CD4-positive, alpha-beta memory T cell (primary cell): Measurements from ENCODE around the gene RFFL. TPM values are rescaled to one million over a fixed set of nuclear protein-coding genes. Genes with fewer than 3 reads are reported as not detected.
A peak's percentile ranks its signal among the peaks of the same experiment; 100 is the strongest.

Experiments
- CTCF ChIA-PET: fragments of 350-600 bp; sonication (Branson Sonifier 250); formaldehyde crosslinking; loops from one replicate; lab custom pipeline; 2021; ENCODE audit warnings: inconsistent platforms; ENCODE audit not compliant: partially characterized antibody; lab: Charles Lee
- POLR2A ChIA-PET: fragments of 350-600 bp; sonication (Branson Sonifier 250); formaldehyde crosslinking; loops from one replicate; lab custom pipeline; 2021; ENCODE audit not compliant: partially characterized antibody; lab: Charles Lee
- DNase-seq, 5 donors: peaks; one replicate each; pipeline versions ENCODE4 v3.0.0 to v3.0.0-alpha.2; 2020 to 2022; ENCODE audit warnings: mixed read lengths in 1 of 5
- H3K27ac ChIP-seq: one replicate; pipeline ENCODE4 v1.7.0; 2013; ENCODE audit warnings: low read depth, low read length
- H3K27me3 ChIP-seq: 2 replicates; pipeline ENCODE4 v1.7.0; 2013; ENCODE audit warnings: mild to moderate bottlenecking, low read length, moderate library complexity; ENCODE audit not compliant: insufficient read depth
- H3K36me3 ChIP-seq: 2 replicates; pipeline ENCODE4 v1.7.0; 2013; ENCODE audit warnings: mild to moderate bottlenecking, low read length, moderate library complexity; ENCODE audit not compliant: insufficient read depth
- H3K4me1 ChIP-seq: 2 replicates; pipeline ENCODE4 v1.7.0; 2013; ENCODE audit warnings: mild to moderate bottlenecking, low read length, moderate library complexity; ENCODE audit not compliant: insufficient read depth
- H3K4me3 ChIP-seq, 2 donors: one replicate each; pipeline ENCODE4 v1.7.0; 2013; ENCODE audit warnings: low read length in 2 of 2, mild to moderate bottlenecking in 1 of 2
- H3K9me3 ChIP-seq, 2 donors: one replicate each; pipeline ENCODE4 v1.7.0; 2013; ENCODE audit warnings: low read length in 2 of 2, control low read depth in 1 of 2; ENCODE audit not compliant: control insufficient read depth in 1 of 2
- H3K27ac Mint-ChIP-seq, 7 donors: one replicate each; pipeline ENCODE4 v1.8.0; 2020 to 2021; ENCODE audit warnings: mixed read lengths in 7 of 7, mild to moderate bottlenecking in 6 of 7, inconsistent platforms in 3 of 7, moderate library complexity in 3 of 7
- H3K27me3 Mint-ChIP-seq, 2 donors: one replicate each; pipeline ENCODE4 v1.8.0; 2020 to 2021; ENCODE audit warnings: mixed read lengths in 2 of 2
- H3K36me3 Mint-ChIP-seq, 2 donors: one replicate each; pipeline ENCODE4 v1.8.0; 2020 to 2021; ENCODE audit warnings: mixed read lengths in 2 of 2, inconsistent platforms in 1 of 2, mild to moderate bottlenecking in 1 of 2
- H3K4me1 Mint-ChIP-seq, 4 donors: one replicate each; pipeline ENCODE4 v1.8.0; 2020 to 2021; ENCODE audit warnings: mixed read lengths in 4 of 4, mild to moderate bottlenecking in 1 of 4
- H3K4me3 Mint-ChIP-seq, 8 donors: one replicate each; pipeline ENCODE4 v1.8.0; 2020 to 2021; ENCODE audit warnings: mixed read lengths in 8 of 8, mild to moderate bottlenecking in 7 of 8, moderate library complexity in 6 of 8, inconsistent platforms in 3 of 8
- H3K9me3 Mint-ChIP-seq, 8 donors: one replicate each; pipeline ENCODE4 v1.8.0; 2020 to 2021; ENCODE audit warnings: mixed read lengths in 8 of 8, mild to moderate bottlenecking in 5 of 8, inconsistent platforms in 3 of 8, moderate library complexity in 1 of 8
- intact Hi-C: fragments of 100-400 bp; cut with micrococcal nuclease; formaldehyde crosslinking; loops from one replicate; pipeline ENCODE4 v1.15.1; 2023
- polyA plus RNA-seq, 2 donors: library from polyadenylated mRNA; unstranded; fragments of 300-500 nt; fragmentation: Illumina TruSeq; gene quantifications; one replicate each; pipeline ENCODE4 v1.2.3, GENCODE V29; 2021
- total RNA-seq, 2 experiments: library from RNA; stranded (reverse); gene quantifications; one replicate each; pipeline ENCODE4 v1.2.3, GENCODE V29; 2021

Gene RFFL
- total and polyA plus RNA-seq, 4 experiments from 2014 or later: 48.3 to 82.3 (median 61.6) TPM

DNA sequence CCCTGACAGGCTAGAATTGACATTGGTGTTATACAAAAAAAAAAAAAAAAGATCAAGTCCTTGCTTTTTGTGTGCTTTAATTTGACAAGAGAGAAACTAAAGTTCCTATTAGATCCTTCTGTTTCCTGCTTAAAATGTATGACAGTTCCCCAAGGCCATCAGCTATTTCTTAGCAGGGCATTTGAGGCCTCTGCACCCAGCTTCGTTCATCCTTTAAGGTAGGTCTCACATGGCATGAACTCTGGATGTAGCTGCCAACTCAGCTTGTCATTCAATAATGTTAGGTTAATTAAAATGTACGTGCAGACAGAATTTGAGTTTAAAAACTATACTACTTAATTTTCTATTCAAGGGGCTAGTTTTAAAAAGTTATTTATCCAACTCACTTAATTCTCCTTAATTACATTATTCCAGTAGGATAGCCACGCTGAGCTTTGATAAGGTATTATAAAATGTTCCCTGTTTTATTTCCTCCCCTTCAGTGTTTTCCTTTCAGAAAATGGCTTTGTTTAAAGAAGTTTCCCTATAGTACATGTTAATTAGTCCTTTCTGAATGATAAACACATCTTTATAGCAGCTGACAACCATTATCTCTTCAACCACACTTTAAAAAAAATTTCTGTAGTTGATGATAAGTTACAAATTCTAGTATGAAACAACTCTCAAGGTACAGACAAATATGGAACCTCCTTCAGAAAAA is 1.2 kb upstream of the RFFL start:
- no peaks in the 10 kb centered on the region for H3K27me3 ChIP-seq
- H3K4me3 Mint-ChIP-seq: peak overlapping the region in 1 of 8 donors; percentile 81
- POLR2A ChIA-PET: interaction anchor here (0.8 to 7.4 kb wide), 17 partner anchors 8 to 103 kb away, joined by 4 to 179 read pairs (median 10); partner anchors contain the start of genes CCT6B and ZNF830

DNA sequence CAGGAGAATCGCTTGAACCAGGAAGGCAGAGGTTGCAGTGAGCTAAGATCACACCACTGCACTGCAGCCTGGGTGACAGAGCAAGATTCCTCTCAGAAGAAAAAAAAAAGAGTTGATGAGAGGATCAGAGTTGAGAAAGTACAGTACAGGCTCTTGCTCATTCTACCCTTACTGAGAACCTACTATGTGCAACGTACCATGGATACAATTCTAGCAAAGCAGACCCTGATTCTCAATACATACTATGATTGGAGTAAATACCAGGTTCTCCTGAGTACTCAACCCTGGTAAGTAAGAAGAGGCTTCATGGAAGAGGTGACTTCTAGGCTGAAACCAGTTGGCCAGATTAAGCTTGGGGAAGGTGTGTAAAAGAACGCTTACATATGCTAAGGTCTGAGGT is 1.2 kb downstream of the RFFL start:
- H3K9me3 ChIP-seq: no peaks in the 10 kb centered on the region
- DNase-seq: no peak
- H3K27me3 Mint-ChIP-seq: no peaks in the 10 kb centered on the region
- POLR2A ChIA-PET: interaction anchor here (1.2 to 7.4 kb wide), 13 partner anchors 12 to 101 kb away, joined by 3 to 179 read pairs (median 9); partner anchors contain the start of genes CCT6B and ZNF830
- H3K4me1 Mint-ChIP-seq: peaks cover 42 to 76% (median 58%) of the 10 kb centered on the region in 4 donors
- H3K4me3 ChIP-seq: no peak overlapping the region
- no peaks in the 10 kb centered on the region for H3K9me3 Mint-ChIP-seq
- H3K36me3 ChIP-seq: no peaks in the 10 kb centered on the region
- H3K4me1 ChIP-seq: peaks cover 53% of the 10 kb centered on the region
- peak overlapping the region; percentile 47 to 88 (median 78) for H3K4me3 Mint-ChIP-seq
- CTCF ChIA-PET: interaction anchor here (1.1 to 4.5 kb wide), 12 partner anchors 8 to 80 kb away, joined by 4 to 115 read pairs (median 30); no protein-coding TSS in a partner anchor
- peak overlapping the region; percentile 77 to 96 (median 94) for H3K27ac Mint-ChIP-seq
- no peaks in the 10 kb centered on the region for H3K27me3 ChIP-seq
- no peak overlapping the region for H3K27ac ChIP-seq
- intact Hi-C loops: loop anchor here (2.0 kb wide), 1 partner anchor 16 kb away; no protein-coding TSS in a partner anchor
- peaks cover 29 to 31% of the 10 kb centered on the region in 2 donors for H3K36me3 Mint-ChIP-seq

More for the DNA sequence above, 1.2 kb upstream of the RFFL start:
- H3K9me3 Mint-ChIP-seq: no peaks in the 10 kb centered on the region
- intact Hi-C loops: no loop called here
- peak overlapping the region; percentile 62 for H3K27ac ChIP-seq
- no peaks in the 10 kb centered on the region for H3K36me3 ChIP-seq
- peaks cover 39 to 80% (median 60%) of the 10 kb centered on the region in 4 donors for H3K4me1 Mint-ChIP-seq
- peak overlapping the region; percentile 92 to 96 (median 94) for H3K27ac Mint-ChIP-seq
- no peak for DNase-seq
- H3K27me3 Mint-ChIP-seq: no peaks in the 10 kb centered on the region
- CTCF ChIA-PET: interaction anchor here (0.6 to 4.5 kb wide), 30 partner anchors 9 to 699 kb away, joined by 3 to 115 read pairs (median 8); partner anchors contain the start of genes NLE1 and RAD51D
- H3K4me3 ChIP-seq: no peak overlapping the region
- peaks cover 25 to 29% of the 10 kb centered on the region in 2 donors for H3K36me3 Mint-ChIP-seq
- peaks cover 57% of the 10 kb centered on the region for H3K4me1 ChIP-seq
- H3K9me3 ChIP-seq: no peaks in the 10 kb centered on the region

DNA sequence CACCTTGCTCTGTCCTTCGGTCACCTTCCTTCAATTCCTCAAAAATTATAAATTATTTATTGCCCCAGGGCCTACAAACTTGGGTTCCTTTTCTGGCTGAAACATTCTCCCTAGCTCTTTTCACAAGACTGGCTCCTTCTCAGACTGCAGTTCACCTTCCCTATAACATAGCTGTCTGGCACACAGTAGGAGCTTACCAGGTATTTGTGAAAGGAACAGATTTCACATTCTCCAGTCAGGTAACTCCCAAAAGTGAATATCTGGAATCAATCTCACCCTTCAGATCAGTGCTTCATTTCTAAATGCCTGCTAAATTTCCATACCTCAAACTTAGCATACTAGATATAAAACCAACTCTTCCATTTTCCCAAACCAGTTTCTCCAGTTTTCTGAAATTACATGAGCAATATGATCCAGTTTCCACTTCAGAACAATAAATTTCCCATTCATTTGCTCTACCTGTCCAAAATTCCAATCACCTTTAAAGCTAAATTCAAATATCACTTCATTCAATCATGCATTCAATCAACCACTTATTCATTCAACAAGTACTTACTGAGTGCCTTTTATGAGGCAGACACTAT is 6.1 kb downstream of the RFFL start:
- POLR2A ChIA-PET: interaction anchor here (1.2 to 4.7 kb wide), 2 partner anchors 24 to 35 kb away, joined by 3 to 17 read pairs; no protein-coding TSS in a partner anchor
- H3K4me1 Mint-ChIP-seq: peaks cover 58 to 85% (median 66%) of the 10 kb centered on the region in 4 donors
- Histone ChIP-seq H3K36me3 (no peaks in the 10 kb centered on the region), H3K9me3 (no peaks in the 10 kb centered on the region), H3K4me3 (no peak overlapping the region), H3K27ac (no peak overlapping the region), H3K27me3 (no peaks in the 10 kb centered on the region), H3K4me1 (peaks cover 76% of the 10 kb centered on the region)
- H3K27me3 Mint-ChIP-seq: no peaks in the 10 kb centered on the region
- no peaks in the 10 kb centered on the region for H3K9me3 Mint-ChIP-seq
- peak overlapping the region; percentile 4 to 91 (median 43) for H3K27ac Mint-ChIP-seq
- intact Hi-C loops: no loop called here
- H3K36me3 Mint-ChIP-seq: peaks cover 34% of the 10 kb centered on the region in 2 donors
- peak overlapping the region in 3 of 8 donors; percentile 8 to 32 (median 26) for H3K4me3 Mint-ChIP-seq
- CTCF ChIA-PET: interaction anchor here (0.6 to 2.6 kb wide), 4 partner anchors 10 to 35 kb away, joined by 3 to 6 read pairs (median 4); no protein-coding TSS in a partner anchor
- no peak for DNase-seq

DNA sequence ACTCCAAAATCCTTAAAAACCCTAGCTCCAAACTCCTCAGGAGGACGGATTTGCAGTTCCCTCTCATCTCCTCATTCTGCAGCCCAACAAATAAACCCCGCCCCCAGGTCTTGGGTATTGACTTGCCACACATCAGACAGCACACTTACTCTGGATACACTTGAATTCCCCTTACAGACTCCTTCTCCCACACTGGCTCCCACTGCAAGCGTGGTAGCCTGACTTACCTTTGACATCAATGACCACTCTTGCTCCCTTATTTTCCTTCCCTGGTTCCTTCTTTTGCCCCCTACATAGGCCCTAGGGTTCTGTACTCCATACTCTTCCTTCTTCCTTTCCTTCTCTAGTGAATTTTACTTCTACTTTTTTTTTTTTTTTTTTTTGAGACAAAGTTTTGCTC is 7.5 kb downstream of the RFFL start:
- Mint-ChIP-seq H3K36me3 (peaks cover 31 to 32% of the 10 kb centered on the region in 2 donors), H3K27me3 (no peaks in the 10 kb centered on the region), H3K27ac (peak overlapping the region; percentile 43 to 95 (median 74)), H3K4me1 (peaks cover 67 to 85% (median 73%) of the 10 kb centered on the region in 4 donors), H3K9me3 (no peaks in the 10 kb centered on the region), H3K4me3 (peak overlapping the region in 3 of 8 donors; percentile 59 to 78 (median 69))
- ChIA-PET POLR2A (interaction anchor here (2.9 to 5.3 kb wide), 2 partner anchors 10 to 34 kb away, joined by 14 to 54 read pairs; no protein-coding TSS in a partner anchor), CTCF (interaction anchor here (4.5 kb wide), 1 partner anchor 57 kb away, joined by 18 read pairs; no protein-coding TSS in a partner anchor)
- intact Hi-C loops: no loop called here
- no peak for DNase-seq
- no peak overlapping the region for H3K4me3 ChIP-seq
- no peaks in the 10 kb centered on the region for H3K9me3 ChIP-seq
- no peak overlapping the region for H3K27ac ChIP-seq
- peaks cover 81% of the 10 kb centered on the region for H3K4me1 ChIP-seq
- H3K36me3 ChIP-seq: no peaks in the 10 kb centered on the region
- no peaks in the 10 kb centered on the region for H3K27me3 ChIP-seq

DNA sequence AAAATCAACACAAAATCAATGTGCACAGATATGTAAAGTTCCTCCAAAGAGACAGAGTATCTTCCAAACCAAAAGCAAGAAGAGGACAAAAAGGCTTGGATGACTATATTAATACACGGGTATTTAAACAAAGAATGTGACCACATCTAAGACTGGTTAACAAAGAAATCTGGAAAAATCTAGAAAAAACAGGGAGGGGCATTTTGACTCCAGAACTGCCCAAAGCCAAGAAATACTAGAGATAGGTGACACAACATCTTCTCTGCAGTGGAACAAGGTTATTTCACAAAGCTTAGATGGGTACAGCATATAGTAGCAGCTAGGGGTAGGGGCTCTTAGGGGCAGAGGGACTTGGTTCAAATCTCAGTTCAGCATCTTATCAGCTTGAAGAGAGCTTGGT is 10.3 kb downstream of the RFFL start:
- POLR2A ChIA-PET: interaction anchor here (0.8 to 12.1 kb wide), 14 partner anchors 7 to 92 kb away, joined by 3 to 179 read pairs (median 4); partner anchors contain the start of genes CCT6B, RAD51D, RFFL and ZNF830
- Histone ChIP-seq H3K4me3 (no peak overlapping the region), H3K9me3 (no peaks in the 10 kb centered on the region), H3K27me3 (no peaks in the 10 kb centered on the region), H3K27ac (peak overlapping the region; percentile 60), H3K36me3 (no peaks in the 10 kb centered on the region), H3K4me1 (peaks cover 95% of the 10 kb centered on the region)
- intact Hi-C loops: no loop called here
- no peak for DNase-seq
- H3K27ac Mint-ChIP-seq: peak overlapping the region; percentile 80 to 99 (median 95)
- no peaks in the 10 kb centered on the region for H3K27me3 Mint-ChIP-seq
- H3K4me3 Mint-ChIP-seq: peak overlapping the region in 6 of 8 donors; percentile 78 to 86 (median 80)
- CTCF ChIA-PET: interaction anchor here (0.8 to 4.5 kb wide), 10 partner anchors 11 to 67 kb away, joined by 3 to 46 read pairs (median 4); partner anchors contain the start of genes RAD51D and RFFL
- H3K4me1 Mint-ChIP-seq: peaks cover 69 to 92% (median 75%) of the 10 kb centered on the region in 4 donors
- H3K36me3 Mint-ChIP-seq: peaks cover 13 to 18% of the 10 kb centered on the region in 2 donors
- no peaks in the 10 kb centered on the region for H3K9me3 Mint-ChIP-seq

DNA sequence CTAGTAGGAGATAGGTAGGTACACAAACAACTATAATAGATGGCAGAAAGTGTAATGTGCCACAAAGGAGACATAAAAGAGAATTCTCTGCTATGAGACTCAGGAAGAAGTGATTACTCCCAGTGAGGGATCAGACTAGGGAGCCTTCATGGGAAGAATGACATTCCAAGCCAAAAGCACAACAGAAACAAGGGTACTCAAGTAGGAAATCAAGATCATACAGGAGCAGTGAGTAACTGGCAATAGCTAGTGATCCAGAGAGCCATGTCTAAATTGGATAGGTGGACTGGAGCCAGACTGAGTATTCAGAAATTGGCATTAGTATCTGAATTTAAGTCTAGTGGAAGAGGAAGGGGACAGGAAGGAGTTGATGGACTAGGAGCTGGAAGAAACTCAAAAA is 10.7 kb downstream of the RFFL start:
- Mint-ChIP-seq H3K4me3 (peak overlapping the region in 7 of 8 donors; percentile 49 to 86 (median 79)), H3K27me3 (no peaks in the 10 kb centered on the region), H3K36me3 (peaks cover 13 to 14% of the 10 kb centered on the region in 2 donors), H3K27ac (peak overlapping the region; percentile 80 to 99 (median 95)), H3K4me1 (peaks cover 67 to 88% (median 71%) of the 10 kb centered on the region in 4 donors), H3K9me3 (no peaks in the 10 kb centered on the region)
- Histone ChIP-seq H3K9me3 (no peaks in the 10 kb centered on the region), H3K4me1 (peaks cover 94% of the 10 kb centered on the region), H3K4me3 (no peak overlapping the region), H3K27ac (peak overlapping the region; percentile 60), H3K27me3 (no peaks in the 10 kb centered on the region), H3K36me3 (no peaks in the 10 kb centered on the region)
- intact Hi-C loops: no loop called here
- DNase-seq: no peak
- POLR2A ChIA-PET: interaction anchor here (0.8 to 12.1 kb wide), 11 partner anchors 10 to 92 kb away, joined by 3 to 179 read pairs (median 4); partner anchors contain the start of genes CCT6B, RFFL and ZNF830
- CTCF ChIA-PET: interaction anchor here (1.0 to 4.5 kb wide), 7 partner anchors 11 to 67 kb away, joined by 3 to 46 read pairs (median 4); partner anchors contain the start of genes RAD51D and RFFL
